ENCODE measurements around the gene PLEKHA5.

DNA sequence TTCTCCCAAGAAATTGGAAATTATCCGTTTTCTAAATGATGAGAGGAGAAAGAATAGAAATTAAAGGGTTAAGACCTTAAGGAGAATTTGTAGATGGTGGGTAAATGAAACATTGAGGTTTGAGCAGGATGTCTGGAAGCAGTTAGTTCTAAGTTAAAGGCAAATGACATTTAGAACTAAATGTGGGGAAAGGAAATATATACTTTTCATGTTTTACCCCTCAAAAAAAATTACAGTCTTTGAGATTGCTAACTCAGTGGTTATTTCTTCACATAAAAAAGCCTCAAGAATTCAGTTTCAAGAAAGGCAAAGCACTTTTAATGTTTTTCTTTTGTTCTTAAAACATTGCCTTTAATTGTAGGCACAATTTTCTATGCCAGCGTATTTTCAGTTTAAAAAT, 114.0 kb downstream of the PLEKHA5 start:
- no peak for TF ChIP-seq POLR2A (IDR thresholded peaks at IDR 0.05)
- TF ChIP-seq CTCF (IDR thresholded peaks at IDR 0.05), result no peak
- no peak for TF ChIP-seq POLR2AphosphoS5 (IDR thresholded peaks at IDR 0.05)
- TF ChIP-seq EP300 (IDR thresholded peaks at IDR 0.05), result no peak
